ENCODE results near the gene GPX3.

The GPX3 gene

GRCh38 chr5:151051931-151052608 lies 31.7 kb downstream of the GPX3 start:
- TF ChIP-seq CTCF (IDR thresholded peaks at IDR 0.05; ENCODE audit: extremely low read depth, insufficient read depth, missing control alignments), result no peak
- no peak for DNase-seq (ENCODE audit: low spot score)
- in situ Hi-C loops (cut with MboI; ENCODE audit: low pct_unique_long_range_greater_than_20kb, low sequenced_read_pairs, unreplicated experiment), result loop anchor here (5.0 kb wide), 1 partner anchor 65 kb away; no protein-coding TSS in a partner anchor

GRCh38 chr5:151052836-151053235 lies 32.4 kb downstream of the GPX3 start:
- TF ChIP-seq CTCF (IDR thresholded peaks at IDR 0.05; ENCODE audit: extremely low read depth, insufficient read depth, missing control alignments), result no peak
- no peak for DNase-seq (ENCODE audit: low spot score)
- in situ Hi-C loops (cut with MboI; ENCODE audit: low pct_unique_long_range_greater_than_20kb, low sequenced_read_pairs, unreplicated experiment), result loop anchor here (5.0 kb wide), 1 partner anchor 64 kb away; no protein-coding TSS in a partner anchor

GRCh38 chr5:151053796-151054462 lies 33.5 kb downstream of the GPX3 start:
- no peak for TF ChIP-seq CTCF (IDR thresholded peaks at IDR 0.05; ENCODE audit: extremely low read depth, insufficient read depth, missing control alignments)
- in situ Hi-C loops (cut with MboI; ENCODE audit: low pct_unique_long_range_greater_than_20kb, low sequenced_read_pairs, unreplicated experiment), result loop anchor here (5.0 kb wide), 1 partner anchor 63 kb away; no protein-coding TSS in a partner anchor

GRCh38 chr5:151054709-151055108 lies 34.3 kb downstream of the GPX3 start:
- no peak for TF ChIP-seq CTCF (IDR thresholded peaks at IDR 0.05; ENCODE audit: extremely low read depth, insufficient read depth, missing control alignments)
- in situ Hi-C loops (cut with MboI; ENCODE audit: low pct_unique_long_range_greater_than_20kb, low sequenced_read_pairs, unreplicated experiment), result loop anchor here (5.0 kb wide), 1 partner anchor 63 kb away; no protein-coding TSS in a partner anchor
- no peak for DNase-seq (ENCODE audit: low spot score)

More at GRCh38 chr5:151053796-151054462, 33.5 kb downstream of the GPX3 start:
- DNase-seq (ENCODE audit: low spot score), result no peak

- DNase-seq (ENCODE audit: low spot score), result no peak
- in situ Hi-C loops (cut with MboI; ENCODE audit: low pct_unique_long_range_greater_than_20kb, low sequenced_read_pairs, unreplicated experiment), result no loop called here
- TF ChIP-seq CTCF (IDR thresholded peaks at IDR 0.05; ENCODE audit: extremely low read depth, insufficient read depth, missing control alignments), result no peak
Observed at GRCh38 chr5:151055336-151055735, 34.9 kb downstream of the GPX3 start.

- in situ Hi-C loops (cut with MboI; ENCODE audit: low pct_unique_long_range_greater_than_20kb, low sequenced_read_pairs, unreplicated experiment), result no loop called here
- no peak for DNase-seq (ENCODE audit: low spot score)
- no peak for TF ChIP-seq CTCF (IDR thresholded peaks at IDR 0.05; ENCODE audit: extremely low read depth, insufficient read depth, missing control alignments)
Observed at GRCh38 chr5:151056379-151057325, 36.3 kb downstream of the GPX3 start.
